HG03432 (cell line): ENCODE measurements around the gene MACROD1.
"Not testable (repeated sequence)": the region's sequence is repeated elsewhere in the genome, so short reads cannot be mapped to it uniquely, and the experiment has no call there.

Source experiments
- ATAC-seq: cut with Tn5 transposase; IDR thresholded peaks from one replicate; pipeline ENCODE4 v1.9.1; 2021; ENCODE audit warnings: mild to moderate bottlenecking, moderate library complexity; ENCODE audit not compliant: unreplicated experiment

The MACROD1 gene

GRCh38 chr11:64060263-64060860, 105.6 kb downstream of the MACROD1 start:
- ATAC-seq, result no peak

GRCh38 chr11:64059339-64060140, 106.4 kb downstream of the MACROD1 start:
- ATAC-seq, result no peak

GRCh38 chr11:64058494-64058893, 107.4 kb downstream of the MACROD1 start:
- ATAC-seq, result no peak

- no peak for ATAC-seq
These were observed 108.0 kb downstream of the MACROD1 start for GRCh38 chr11:64057890-64058289.

GRCh38 chr11:64056861-64057260, 109.1 kb downstream of the MACROD1 start:
- no peak for ATAC-seq

GRCh38 chr11:64056213-64056785, 109.6 kb downstream of the MACROD1 start:
- ATAC-seq, result no peak

- ATAC-seq, result no peak
These were observed 110.8 kb downstream of the MACROD1 start for GRCh38 chr11:64055077-64055476.

GRCh38 chr11:64053699-64054098, 112.2 kb downstream of the MACROD1 start:
- ATAC-seq, result no peak

- ATAC-seq, result no peak
These were observed 112.8 kb downstream of the MACROD1 start for GRCh38 chr11:64052938-64053622.

GRCh38 chr11:64052436-64052835, 113.5 kb downstream of the MACROD1 start:
- ATAC-seq, result no peak

GRCh38 chr11:64051297-64051696, 114.6 kb downstream of the MACROD1 start:
- ATAC-seq, result no peak

GRCh38 chr11:64049509-64049908, 116.4 kb downstream of the MACROD1 start:
- ATAC-seq, result no peak

- ATAC-seq, result no peak
These were observed 117.7 kb downstream of the MACROD1 start for GRCh38 chr11:64048042-64048854.

- ATAC-seq, result not testable (repeated sequence)
These were observed 118.5 kb downstream of the MACROD1 start for GRCh38 chr11:64047373-64047772.

GRCh38 chr11:64045700-64046099, 120.2 kb downstream of the MACROD1 start:
- no peak for ATAC-seq

- ATAC-seq, result no peak
These were observed 121.1 kb downstream of the MACROD1 start for GRCh38 chr11:64044730-64045393.

GRCh38 chr11:64043545-64043944, 122.4 kb downstream of the MACROD1 start:
- no peak for ATAC-seq

GRCh38 chr11:64042301-64042700, 123.6 kb downstream of the MACROD1 start:
- no peak for ATAC-seq

GRCh38 chr11:64041846-64042245, 124.1 kb downstream of the MACROD1 start:
- ATAC-seq, result no peak

GRCh38 chr11:64040684-64041322, 125.1 kb downstream of the MACROD1 start:
- ATAC-seq, result no peak
